T-cell (primary cell): ENCODE results near the gene COG2. TPM values are rescaled to one million over a fixed set of nuclear protein-coding genes. Genes with fewer than 3 reads are reported as not detected.
"Not testable (repeated sequence)": the region's sequence is repeated elsewhere in the genome, so short reads cannot be mapped to it uniquely, and the experiment has no call there.

Experiments used
- ATAC-seq, 4 experiments: fragments of 200-7000 bp in 3 of 4; fragments of 150-1000 bp in 1 of 4; cut with Tn5 transposase; replicated peaks in 1 of 4; 1 replicate in 3 of 4; 2 replicates in 1 of 4; pipeline ENCODE4 v1.10.0; 2021; ENCODE audit warnings: moderate library complexity in 3 of 4, mild to moderate bottlenecking in 2 of 4, moderate number of reproducible peaks in 1 of 4
- CTCF ChIA-PET, 2 donors: fragments of 300-600 bp; sonication (Branson Sonifier 250); formaldehyde crosslinking; loops; one replicate each; lab custom pipeline; 2022; ENCODE audit warnings: antibody characterized with exemption in 2 of 2; lab: Charles Lee
- POLR2A ChIA-PET, 2 donors: fragments of 300-600 bp; sonication (Branson Sonifier 250); formaldehyde crosslinking; loops; one replicate each; lab custom pipeline; 2022; ENCODE audit warnings: antibody characterized with exemption in 2 of 2; lab: Charles Lee
- DNase-seq, 35 experiments: peaks; one replicate each; pipeline versions ENCODE4 v3.0.0 to v3.0.0-alpha.2; 2013 to 2023
- H3K27ac ChIP-seq: one replicate; pipeline ENCODE4 v1.5.1; 2013; ENCODE audit warnings: low read length
- H3K27me3 ChIP-seq, 2 experiments: replicated peaks in 1 of 2; 1 replicate in 1 of 2; 2 replicates in 1 of 2; pipeline versions ENCODE4 v1.6.1 to v1.7.0; 2013; ENCODE audit warnings: low read length in 1 of 2, mixed read lengths in 1 of 2; ENCODE audit not compliant: control insufficient read depth in 2 of 2, insufficient read depth in 2 of 2; ENCODE audit errors: extremely low read depth in 1 of 2
- H3K36me3 ChIP-seq, 2 donors: 1 replicate in 1 of 2; 2 replicates in 1 of 2; pipeline versions ENCODE4 v1.6.1 to v1.7.0; 2013; ENCODE audit warnings: low read length in 1 of 2; ENCODE audit not compliant: control insufficient read depth in 2 of 2, insufficient read depth in 1 of 2; ENCODE audit errors: extremely low read depth in 1 of 2
- H3K4me1 ChIP-seq, 2 experiments: 1 replicate in 1 of 2; 2 replicates in 1 of 2; pipeline versions ENCODE4 v1.6.1 to v1.7.0; 2013; ENCODE audit warnings: low read length in 2 of 2, mixed read lengths in 1 of 2; ENCODE audit not compliant: insufficient read depth in 2 of 2, control insufficient read depth in 1 of 2; ENCODE audit errors: extremely low read depth in 1 of 2
- H3K4me3 ChIP-seq, 2 donors: 1 replicate in 1 of 2; 2 replicates in 1 of 2; pipeline versions ENCODE4 v1.5.1 to v1.7.0; 2013; ENCODE audit warnings: mild to moderate bottlenecking in 2 of 2, low read length in 1 of 2, moderate library complexity in 1 of 2; ENCODE audit not compliant: control insufficient read depth in 1 of 2; ENCODE audit errors: extremely low read depth in 1 of 2
- H3K9me3 ChIP-seq: 2 replicates; pipeline ENCODE4 v1.7.0; 2013
- H3K27ac Mint-ChIP-seq, 2 donors: one replicate each; pipeline ENCODE4 v1.8.0; 2020 to 2021; ENCODE audit warnings: mild to moderate bottlenecking in 2 of 2, mixed read lengths in 2 of 2
- H3K27me3 Mint-ChIP-seq, 2 donors: one replicate each; pipeline ENCODE4 v1.8.0; 2021 to 2022; ENCODE audit warnings: mixed read lengths in 2 of 2
- H3K36me3 Mint-ChIP-seq: one replicate; pipeline ENCODE4 v1.8.0; 2021; ENCODE audit warnings: mixed read lengths
- H3K4me1 Mint-ChIP-seq, 3 donors: one replicate each; pipeline ENCODE4 v1.8.0; 2020 to 2022; ENCODE audit warnings: mixed read lengths in 3 of 3, mild to moderate bottlenecking in 1 of 3
- H3K4me3 Mint-ChIP-seq, 3 donors: one replicate each; pipeline ENCODE4 v1.8.0; 2020 to 2022; ENCODE audit warnings: mild to moderate bottlenecking in 3 of 3, mixed read lengths in 3 of 3, moderate library complexity in 3 of 3
- H3K9me3 Mint-ChIP-seq, 3 donors: one replicate each; pipeline ENCODE4 v1.8.0; 2020 to 2022; ENCODE audit warnings: mixed read lengths in 3 of 3
- WGBS: methylation state at CpG from one replicate; pipeline ENCODE4 v1.1.5; 2013; ENCODE audit warnings: missing lambda C conversion rate; ENCODE audit not compliant: insufficient coverage; 5-methylcytosine and 5-hydroxymethylcytosine counted together
- total RNA-seq, 35 experiments: library from RNA in 6 of 35; stranded (reverse) in 6 of 35; fragments of 120-200 nt in 1 of 35; gene quantifications; one replicate each; pipeline versions ENCODE4 v1.2.1 to v1.2.4 and lab custom pipeline; 2013 to 2026

The COG2 gene
- total RNA-seq, 5 donors from 2014 or later (not counting 1 experiment from before 2014, with no cell fraction given): 30.5 to 38.6 (median 37.1) TPM

- no CpG with 5 or more reads among the region's 1 CpG for WGBS
- H3K27me3 ChIP-seq, H3K9me3 Mint-ChIP-seq, CTCF ChIA-PET, H3K4me3 Mint-ChIP-seq, DNase-seq, H3K4me1 ChIP-seq, POLR2A ChIA-PET, H3K9me3 ChIP-seq, H3K27me3 Mint-ChIP-seq, H3K4me3 ChIP-seq, H3K27ac ChIP-seq, ATAC-seq: not testable (repeated sequence)
- peak overlapping the region in 1 of 2 donors; percentile 41 for H3K27ac Mint-ChIP-seq
- peaks cover 0 to 20% of the 10 kb centered on the region in 2 donors for H3K36me3 ChIP-seq
- peaks cover 47 to 55% (median 48%) of the 10 kb centered on the region in 3 donors for H3K4me1 Mint-ChIP-seq
- H3K36me3 Mint-ChIP-seq: peaks cover 43% of the 10 kb centered on the region
Measured at GRCh38 chr1:230656719-230657118, 14.4 kb downstream of the COG2 start.

- H3K27ac Mint-ChIP-seq, CTCF ChIA-PET, H3K9me3 ChIP-seq, H3K27ac ChIP-seq, H3K4me3 Mint-ChIP-seq, H3K4me3 ChIP-seq, POLR2A ChIA-PET, H3K27me3 Mint-ChIP-seq, H3K27me3 ChIP-seq, ATAC-seq, DNase-seq, H3K4me1 ChIP-seq, H3K9me3 Mint-ChIP-seq: not testable (repeated sequence)
- peaks cover 39 to 47% (median 43%) of the 10 kb centered on the region in 3 donors for H3K4me1 Mint-ChIP-seq
- peaks cover 0 to 33% of the 10 kb centered on the region in 2 donors for H3K36me3 ChIP-seq
- 100% methylated on average over 1 of the region's 1 CpG for WGBS
- H3K36me3 Mint-ChIP-seq: peaks cover 42% of the 10 kb centered on the region
Measured at GRCh38 chr1:230658103-230658502, 15.8 kb downstream of the COG2 start.

- no peak overlapping the region for H3K4me3 ChIP-seq
- no CpG with 5 or more reads among the region's 2 CpGs for WGBS
- ChIA-PET CTCF (no interaction called here), POLR2A (no interaction called here)
- no peaks in the 10 kb centered on the region for H3K4me1 ChIP-seq
- no peaks in the 10 kb centered on the region for H3K9me3 Mint-ChIP-seq
- no peaks in the 10 kb centered on the region for H3K27me3 ChIP-seq
- no peaks in the 10 kb centered on the region for H3K27me3 Mint-ChIP-seq
- DNase-seq: no peak
- H3K4me3 Mint-ChIP-seq: no peak overlapping the region
- no peak overlapping the region for H3K27ac ChIP-seq
- no peak for ATAC-seq
- H3K27ac Mint-ChIP-seq: no peak overlapping the region
- peaks cover 36 to 41% (median 39%) of the 10 kb centered on the region in 3 donors for H3K4me1 Mint-ChIP-seq
- peaks cover 0 to 34% of the 10 kb centered on the region in 2 donors for H3K36me3 ChIP-seq
- no peaks in the 10 kb centered on the region for H3K9me3 ChIP-seq
- peaks cover 38% of the 10 kb centered on the region for H3K36me3 Mint-ChIP-seq
Measured at GRCh38 chr1:230658691-230659090, 16.4 kb downstream of the COG2 start.

GRCh38 chr1:230661976-230662375, 19.7 kb downstream of the COG2 start:
- ATAC-seq: no peak
- Mint-ChIP-seq H3K4me1 (peaks cover 3 to 8% (median 6%) of the 10 kb centered on the region in 3 donors), H3K9me3 (no peaks in the 10 kb centered on the region), H3K27ac (no peak overlapping the region), H3K27me3 (no peaks in the 10 kb centered on the region), H3K36me3 (peaks cover 45% of the 10 kb centered on the region), H3K4me3 (no peak overlapping the region)
- H3K9me3 ChIP-seq: no peaks in the 10 kb centered on the region
- no peaks in the 10 kb centered on the region for H3K4me1 ChIP-seq
- ChIA-PET CTCF (interaction anchor here in 1 of 2 donors (0.6 kb wide), 1 partner anchor 26 kb away, joined by 4 read pairs; no protein-coding TSS in a partner anchor), POLR2A (no interaction called here)
- no peak for DNase-seq
- peaks cover 0 to 62% of the 10 kb centered on the region in 2 donors for H3K36me3 ChIP-seq
- H3K27me3 ChIP-seq: no peaks in the 10 kb centered on the region
- 71% methylated on average over 1 of the region's 4 CpGs for WGBS
- no peak overlapping the region for H3K4me3 ChIP-seq
- no peak overlapping the region for H3K27ac ChIP-seq

- no peaks in the 10 kb centered on the region for H3K4me1 Mint-ChIP-seq
- DNase-seq (no peak), ATAC-seq (no peak)
- H3K36me3 ChIP-seq: peaks cover 3 to 81% of the 10 kb centered on the region in 2 donors
- peaks cover 68% of the 10 kb centered on the region for H3K36me3 Mint-ChIP-seq
- H3K9me3 Mint-ChIP-seq: no peaks in the 10 kb centered on the region
- H3K9me3 ChIP-seq: no peaks in the 10 kb centered on the region
- no peak overlapping the region for H3K4me3 ChIP-seq
- no peaks in the 10 kb centered on the region for H3K27me3 ChIP-seq
- no peak overlapping the region for H3K27ac ChIP-seq
- H3K27ac Mint-ChIP-seq: no peak overlapping the region
- CTCF ChIA-PET: no interaction called here
- 92% methylated on average over 2 of the region's 6 CpGs for WGBS
- POLR2A ChIA-PET: no interaction called here
- H3K27me3 Mint-ChIP-seq: no peaks in the 10 kb centered on the region
- H3K4me1 ChIP-seq: no peaks in the 10 kb centered on the region
- H3K4me3 Mint-ChIP-seq: no peak overlapping the region
Measured at GRCh38 chr1:230668227-230668626, 25.9 kb downstream of the COG2 start.

GRCh38 chr1:230669543-230669942, 27.3 kb downstream of the COG2 start:
- Mint-ChIP-seq H3K36me3 (peaks cover 72% of the 10 kb centered on the region), H3K27me3 (no peaks in the 10 kb centered on the region), H3K27ac (no peak overlapping the region), H3K4me1 (no peaks in the 10 kb centered on the region), H3K4me3 (no peak overlapping the region), H3K9me3 (no peaks in the 10 kb centered on the region)
- no peak overlapping the region for H3K4me3 ChIP-seq
- ChIA-PET POLR2A (no interaction called here), CTCF (no interaction called here)
- H3K4me1 ChIP-seq: no peaks in the 10 kb centered on the region
- ATAC-seq (no peak), DNase-seq (no peak)
- H3K27me3 ChIP-seq: no peaks in the 10 kb centered on the region
- no peak overlapping the region for H3K27ac ChIP-seq
- WGBS: 98% methylated on average over 8 of the region's 8 CpGs
- H3K9me3 ChIP-seq: no peaks in the 10 kb centered on the region
- peaks cover 3 to 88% of the 10 kb centered on the region in 2 donors for H3K36me3 ChIP-seq

GRCh38 chr1:230674581-230674980, 32.3 kb downstream of the COG2 start:
- ChIA-PET POLR2A (no interaction called here), CTCF (no interaction called here)
- no peak overlapping the region for H3K27ac ChIP-seq
- no peaks in the 10 kb centered on the region for H3K4me1 ChIP-seq
- no peaks in the 10 kb centered on the region for H3K27me3 ChIP-seq
- Mint-ChIP-seq H3K27me3 (no peaks in the 10 kb centered on the region), H3K4me3 (no peak overlapping the region), H3K9me3 (no peaks in the 10 kb centered on the region), H3K36me3 (peaks cover 65% of the 10 kb centered on the region), H3K4me1 (no peaks in the 10 kb centered on the region), H3K27ac (no peak overlapping the region)
- WGBS: 100% methylated on average over 1 of the region's 2 CpGs
- peaks cover 3 to 84% of the 10 kb centered on the region in 2 donors for H3K36me3 ChIP-seq
- H3K4me3 ChIP-seq: no peak overlapping the region
- no peak for DNase-seq
- H3K9me3 ChIP-seq: no peaks in the 10 kb centered on the region
- no peak for ATAC-seq
